HG03571 (cell line): ENCODE data around the gene WWOX.

Source experiments
- ATAC-seq: cut with Tn5 transposase; IDR thresholded peaks from one replicate; pipeline ENCODE4 v1.9.1; 2021; ENCODE audit not compliant: unreplicated experiment

WWOX gene

GRCh38 chr16:79069121-79069520 is 969.7 kb downstream of the WWOX start:
- no peak for ATAC-seq

- no peak for ATAC-seq
Measured at GRCh38 chr16:79069633-79070032, 970.2 kb downstream of the WWOX start.

DNA sequence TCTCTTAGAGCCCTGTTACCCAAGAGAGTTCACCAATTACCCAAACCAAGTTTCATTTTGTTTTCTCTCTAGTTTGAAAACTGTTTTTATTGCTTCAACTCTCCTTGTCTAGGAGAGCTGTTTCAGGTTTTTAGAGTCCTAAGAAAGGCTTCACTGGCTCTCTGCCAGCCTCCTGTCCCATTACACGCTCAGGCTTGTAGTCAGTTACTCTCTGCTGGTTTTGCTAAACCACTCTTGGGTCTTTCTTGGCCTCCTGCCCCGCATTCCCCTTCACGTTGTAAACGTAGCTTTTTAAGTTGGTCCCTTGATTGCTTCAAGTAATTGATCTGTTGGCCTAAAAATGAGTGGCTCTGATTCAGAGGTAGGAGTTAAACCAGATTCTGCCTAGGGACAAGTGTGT is 972.0 kb downstream of the WWOX start:
- no peak for ATAC-seq

GRCh38 chr16:79072517-79072916 is 973.1 kb downstream of the WWOX start:
- no peak for ATAC-seq

DNA sequence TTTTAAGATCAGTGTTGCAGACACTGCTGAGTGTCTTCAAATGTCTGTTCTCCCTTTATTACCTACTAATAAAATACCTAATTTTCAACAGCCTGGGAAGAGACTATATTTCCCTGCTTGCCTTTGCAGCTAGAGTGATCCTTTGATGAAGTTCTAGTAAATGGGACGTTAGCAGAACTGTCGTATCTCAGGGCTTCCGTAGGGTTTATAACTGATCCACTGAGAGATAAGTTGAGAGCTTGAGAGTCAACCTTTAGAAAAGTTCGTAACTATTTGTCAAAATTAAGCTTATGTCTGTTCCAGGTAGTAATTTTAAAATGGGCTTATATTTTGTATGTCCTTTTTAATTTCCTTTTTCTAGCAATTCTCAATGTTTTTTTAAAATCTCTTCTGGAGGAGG is 974.1 kb downstream of the WWOX start:
- no peak for ATAC-seq

GRCh38 chr16:79074541-79074940 is 975.1 kb downstream of the WWOX start:
- ATAC-seq = no peak

GRCh38 chr16:79074951-79075350 is 975.5 kb downstream of the WWOX start:
- no peak for ATAC-seq

GRCh38 chr16:79076047-79076767 is 976.8 kb downstream of the WWOX start:
- ATAC-seq = no peak

- ATAC-seq = no peak
Measured at GRCh38 chr16:79077346-79077745, 977.9 kb downstream of the WWOX start.

- ATAC-seq = no peak
Measured at GRCh38 chr16:79079656-79080420, 980.4 kb downstream of the WWOX start.

DNA sequence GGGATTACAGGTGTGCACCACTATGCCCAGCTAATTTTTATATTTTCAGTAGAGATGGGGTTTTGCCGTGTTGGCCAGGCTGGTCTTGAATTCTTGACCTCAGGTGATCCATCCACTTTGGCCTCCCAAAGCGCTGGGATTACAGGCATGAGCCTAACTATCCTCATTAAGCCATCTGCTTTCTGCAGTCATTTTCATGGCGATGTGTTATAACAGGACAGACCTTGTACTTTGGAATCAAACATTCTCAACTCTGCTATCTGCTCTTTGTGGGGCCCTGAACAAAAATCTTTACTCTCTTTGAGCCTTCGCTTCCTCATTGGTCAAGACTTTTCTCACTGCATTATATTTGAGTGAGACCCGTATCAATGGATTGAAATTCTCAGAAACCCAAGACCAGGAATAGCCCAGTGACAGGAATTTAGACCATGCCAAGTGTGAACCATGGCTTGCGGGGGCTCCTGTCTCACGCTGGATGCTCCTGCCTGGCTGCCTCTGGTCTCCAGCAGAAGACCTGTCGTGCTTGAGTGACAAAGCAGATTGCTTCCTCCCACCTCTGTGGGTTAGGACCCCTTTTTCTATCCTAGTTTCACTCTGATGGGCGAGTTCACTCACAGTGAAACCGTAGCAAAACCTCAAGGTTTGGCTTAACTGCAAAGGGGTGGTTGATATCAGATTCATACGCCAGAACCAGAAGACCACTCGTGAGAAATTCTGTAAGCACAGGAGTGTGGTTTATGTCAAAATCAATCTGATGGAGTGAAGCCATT is 982.0 kb downstream of the WWOX start:
- no peak for ATAC-seq

DNA sequence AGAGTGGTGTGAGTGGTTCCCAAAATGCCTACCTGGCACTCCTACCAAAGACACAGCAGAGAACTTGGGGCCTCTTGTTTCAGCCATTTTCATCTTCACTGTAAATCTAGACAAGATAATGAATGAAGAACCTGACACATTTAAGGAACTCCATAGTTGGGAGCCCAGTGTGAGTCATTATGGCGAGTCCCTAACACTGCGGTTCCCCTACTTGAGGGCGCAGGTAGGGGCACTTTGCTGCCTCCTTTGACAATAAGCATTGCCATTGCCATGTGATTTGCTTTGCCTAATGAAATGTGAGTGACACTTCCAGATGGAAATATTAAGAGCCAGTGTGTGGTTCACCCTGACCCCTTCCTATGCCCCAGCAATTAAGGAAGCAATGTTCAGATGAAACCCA is 983.5 kb downstream of the WWOX start:
- ATAC-seq = no peak

DNA sequence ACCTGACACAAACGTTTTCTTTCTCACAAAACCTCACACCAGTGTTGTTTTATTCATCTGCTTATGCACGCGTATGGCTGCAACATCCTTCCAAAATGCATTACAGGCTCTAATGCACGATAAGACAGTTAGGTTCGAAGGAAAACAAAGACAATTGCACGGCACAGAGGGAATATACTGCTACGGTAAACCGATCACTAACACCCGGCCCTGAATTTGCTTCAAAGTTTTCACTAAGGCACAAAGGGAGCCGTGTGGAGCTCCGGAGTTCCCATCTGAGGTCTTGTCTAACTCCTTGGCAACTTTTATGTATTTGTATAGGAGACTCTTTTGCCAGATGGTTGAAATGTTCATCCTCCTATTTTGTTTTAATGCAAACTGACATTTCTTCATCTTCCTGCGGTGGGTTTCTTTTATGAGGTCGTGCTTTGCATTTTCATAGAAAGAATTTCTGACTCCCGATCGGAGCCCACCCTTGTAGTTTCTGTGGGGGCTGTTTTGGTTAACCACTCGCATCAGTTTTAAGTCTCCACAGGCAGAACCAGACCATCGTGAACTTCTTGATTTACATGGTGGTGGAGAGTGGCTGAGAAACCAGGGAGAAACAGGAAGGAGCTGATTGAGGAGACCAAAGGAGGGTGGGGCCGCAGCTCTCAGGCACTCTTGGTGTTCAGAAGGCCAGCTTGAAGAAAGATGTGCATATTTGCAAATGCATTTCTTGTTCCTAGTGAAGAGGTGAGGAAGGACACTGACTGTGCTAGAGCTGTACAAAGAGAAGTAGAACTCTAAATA is 984.2 kb downstream of the WWOX start:
- ATAC-seq = no peak

- ATAC-seq = no peak
Measured at GRCh38 chr16:79088971-79089370, 989.5 kb downstream of the WWOX start.

DNA sequence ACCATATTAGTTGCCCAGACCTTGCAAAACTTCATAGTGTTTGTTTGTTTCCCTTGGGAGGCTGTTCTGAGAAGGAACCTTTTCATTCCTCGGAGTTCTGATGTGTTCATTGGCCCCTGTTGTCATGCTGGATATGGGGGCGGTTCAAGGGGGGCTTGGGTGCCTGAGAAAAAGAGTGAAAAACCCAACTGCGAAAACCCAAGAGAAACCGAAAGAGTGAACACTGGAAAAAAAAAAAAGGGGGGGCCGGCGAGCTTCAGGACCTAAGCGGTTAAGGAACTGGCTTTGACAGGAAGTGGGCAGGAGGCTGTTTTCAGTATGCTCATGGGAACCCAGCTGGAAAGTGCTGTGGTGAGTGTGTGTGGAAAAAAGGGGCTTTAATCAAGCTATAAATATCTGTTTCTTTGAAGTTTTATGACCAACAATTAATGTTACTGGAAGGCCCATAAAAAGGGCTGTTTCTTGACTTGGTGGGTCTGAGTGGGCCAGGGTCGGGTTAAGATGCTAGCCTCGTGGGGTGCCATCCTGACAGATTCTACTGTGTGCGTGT is 990.4 kb downstream of the WWOX start:
- ATAC-seq = no peak

DNA sequence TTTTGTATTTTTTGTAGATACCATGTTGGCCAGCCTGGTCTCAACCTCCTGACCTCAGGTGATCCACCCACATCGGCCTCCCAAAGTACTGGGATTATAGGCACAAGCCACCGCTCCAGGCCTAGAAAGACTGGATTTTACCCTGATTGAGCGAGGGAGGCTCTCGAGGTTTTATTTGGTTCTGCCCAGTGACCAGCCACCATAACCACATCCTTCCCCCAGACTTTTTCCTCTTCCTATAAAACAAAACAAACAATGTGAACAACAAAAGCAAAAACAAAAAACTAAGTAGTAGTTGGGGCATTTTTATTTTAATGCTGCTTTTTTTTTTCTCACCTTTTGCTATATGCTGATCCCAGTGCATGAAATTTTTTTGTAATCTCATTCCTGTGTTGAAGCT is 991.5 kb downstream of the WWOX start:
- ATAC-seq = no peak

- no peak for ATAC-seq
Measured at GRCh38 chr16:79092846-79093245, 993.4 kb downstream of the WWOX start.

DNA sequence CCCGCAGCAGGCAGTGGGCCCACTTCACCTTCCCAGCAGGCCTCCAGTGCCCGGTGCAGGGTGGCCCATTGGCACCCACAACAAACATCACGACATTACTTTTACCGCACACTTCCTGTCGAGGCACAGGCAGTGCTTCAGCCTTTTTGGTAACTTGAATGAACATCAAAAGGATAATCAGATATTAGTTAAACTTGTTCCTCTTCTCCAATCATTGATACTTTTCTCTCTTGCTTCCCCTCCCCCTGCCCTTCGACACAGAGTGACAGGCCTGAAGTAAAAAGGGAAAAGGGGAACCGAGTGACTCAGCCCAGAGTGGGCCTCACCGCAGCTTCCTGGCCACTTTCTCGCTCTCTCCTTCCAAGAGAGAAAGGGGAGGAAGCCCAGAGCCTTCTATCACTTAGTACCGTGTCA is 994.1 kb downstream of the WWOX start:
- ATAC-seq = no peak

- no peak for ATAC-seq
Measured at GRCh38 chr16:79096246-79096645, 996.8 kb downstream of the WWOX start.

DNA sequence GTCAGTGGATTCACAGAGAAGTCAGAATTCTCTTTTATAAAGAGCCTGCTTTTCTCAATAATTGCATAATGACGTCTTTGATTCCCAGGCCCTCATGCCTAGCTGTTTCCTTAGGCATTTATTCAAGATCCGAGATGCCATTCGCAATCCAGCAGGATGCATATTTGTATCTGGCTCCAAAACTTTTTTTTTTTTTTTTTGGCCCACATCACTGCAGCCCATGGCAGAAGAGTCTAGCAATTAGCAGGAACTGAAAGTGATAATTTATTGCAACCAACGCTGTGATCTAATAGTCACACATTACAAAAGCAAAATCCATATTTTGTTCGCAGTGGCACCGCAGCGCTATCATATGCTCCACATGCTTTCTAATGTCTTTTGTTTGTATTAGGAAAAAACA is 997.7 kb downstream of the WWOX start:
- no peak for ATAC-seq

DNA sequence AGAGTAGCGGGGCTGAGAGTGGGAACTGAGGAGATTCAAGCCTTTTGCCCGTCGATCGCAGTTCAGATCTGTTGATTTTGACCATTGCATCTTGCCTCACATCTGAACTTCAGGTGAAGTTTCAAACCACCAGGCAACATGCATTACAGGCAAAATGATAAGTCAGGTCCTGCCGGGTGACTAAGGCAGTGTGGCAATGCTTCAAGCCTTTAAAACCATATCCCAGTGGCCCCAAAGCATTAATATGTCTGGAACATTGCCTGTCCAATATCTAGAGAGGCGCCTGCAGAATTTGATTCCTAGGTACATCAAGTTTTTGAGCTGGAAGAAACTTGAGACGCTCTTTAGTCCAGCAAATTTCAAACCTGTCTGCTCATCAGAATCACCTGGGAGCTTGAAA is 998.3 kb downstream of the WWOX start:
- no peak for ATAC-seq
